Ureter (tissue), 1 donor: ENCODE data around the gene CHSY3. TPM values are rescaled to one million over a fixed set of nuclear protein-coding genes. Genes with fewer than 3 reads are reported as not detected.
"Not testable (repeated sequence)": the region's sequence is repeated elsewhere in the genome, so short reads cannot be mapped to it uniquely, and the experiment has no call there.

Source experiments
- DNase-seq: peaks from one replicate; pipeline ENCODE4 v3.0.0-alpha.2; 2020; ENCODE audit warnings: low spot score
- total RNA-seq: library from RNA; stranded (reverse); gene quantifications from one replicate; pipeline ENCODE4 v1.2.4, GENCODE V29; 2023
- donor health status: DM: yes; HTN: yes; CAD: no.

CHSY3 gene
- total RNA-seq, 1 donor from 2014 or later: 0.96 TPM

DNA sequence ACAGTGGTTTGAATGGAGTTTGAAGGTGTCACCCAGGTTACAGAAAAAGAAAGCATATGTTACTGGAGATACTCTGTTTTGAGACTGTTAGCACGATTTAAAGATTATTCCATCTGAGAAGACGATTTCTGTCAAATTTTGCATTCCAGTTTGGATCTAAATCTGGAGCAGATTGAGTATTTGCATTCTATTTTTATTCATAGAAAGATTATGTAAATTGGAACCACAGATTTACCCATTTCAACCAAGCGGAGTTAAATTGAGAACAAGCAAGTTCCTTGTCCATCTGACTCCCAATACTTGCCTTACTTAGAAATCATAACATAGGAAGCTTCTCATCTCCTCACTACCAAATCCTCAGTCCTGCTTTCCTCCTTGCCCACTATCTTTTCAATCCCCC is 255.7 kb downstream of the CHSY3 start:
- no peak for DNase-seq

DNA sequence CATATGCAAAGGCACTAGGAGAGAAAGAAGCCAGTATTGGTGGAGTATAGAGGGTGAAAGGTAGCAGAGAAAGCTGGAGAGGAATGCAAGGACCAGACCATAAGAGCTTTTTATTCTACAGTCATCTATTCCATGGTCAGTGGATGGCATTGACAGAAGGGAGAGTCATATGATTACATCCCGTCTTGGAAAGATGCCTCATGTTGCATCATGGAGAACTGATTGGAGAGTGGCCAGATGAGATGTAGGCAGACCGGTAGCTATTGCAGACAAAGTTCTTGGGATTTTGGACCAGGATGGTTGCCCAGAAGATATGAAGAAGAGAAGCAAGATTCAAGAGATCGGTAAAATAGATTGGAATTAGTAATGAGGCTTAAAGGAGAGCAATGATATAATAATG is 260.7 kb downstream of the CHSY3 start:
- DNase-seq: no peak

DNA sequence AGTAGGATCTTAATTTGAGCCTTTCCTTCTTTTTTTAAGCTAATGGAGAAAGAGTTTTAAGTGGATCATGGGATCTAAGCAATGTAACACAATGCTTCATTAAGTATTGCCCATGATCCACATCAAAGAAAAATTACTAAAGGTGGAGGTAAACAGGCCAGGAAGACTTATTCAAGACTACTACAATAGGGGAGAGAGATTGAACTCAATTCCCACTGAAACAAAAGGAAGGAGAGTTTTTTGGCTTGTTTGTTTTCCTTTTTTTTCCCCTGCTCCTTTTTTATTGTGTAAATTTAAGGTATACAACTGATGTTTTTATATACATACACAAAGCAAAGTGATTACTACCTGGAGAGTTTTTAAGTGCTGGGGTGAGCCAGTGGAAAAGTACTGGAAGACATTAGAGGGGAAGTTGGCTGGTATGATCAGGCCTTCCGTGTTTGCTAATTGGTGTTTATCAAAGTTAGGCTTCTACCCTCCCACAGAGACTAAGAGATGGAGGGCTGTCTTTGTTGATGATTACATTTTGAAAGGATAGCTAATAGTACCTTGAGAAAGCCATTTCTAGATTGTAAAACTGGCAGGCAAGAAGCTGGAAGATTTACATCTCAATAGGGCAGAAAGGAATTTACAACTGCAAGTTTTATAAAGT is 262.7 kb downstream of the CHSY3 start:
- DNase-seq: no peak

DNA sequence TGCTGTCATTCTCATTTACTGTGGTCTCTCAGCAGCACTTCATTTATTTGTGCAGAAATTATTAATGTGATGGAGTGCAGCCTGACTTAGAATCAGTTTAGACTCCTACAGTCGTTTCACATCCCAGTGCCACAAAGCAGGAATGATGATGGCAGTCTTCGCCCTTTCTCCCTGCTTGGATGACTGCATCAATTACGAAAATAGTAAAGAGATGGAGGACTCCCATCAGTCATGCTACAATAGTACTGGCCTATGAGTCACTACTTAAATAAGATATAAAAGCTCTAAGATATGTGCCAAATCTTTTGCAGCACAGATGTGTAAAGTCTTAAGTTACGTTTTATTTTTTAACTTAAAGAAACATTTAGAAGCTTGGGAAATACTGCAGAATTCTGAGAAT is 263.9 kb downstream of the CHSY3 start:
- DNase-seq: no peak

DNA sequence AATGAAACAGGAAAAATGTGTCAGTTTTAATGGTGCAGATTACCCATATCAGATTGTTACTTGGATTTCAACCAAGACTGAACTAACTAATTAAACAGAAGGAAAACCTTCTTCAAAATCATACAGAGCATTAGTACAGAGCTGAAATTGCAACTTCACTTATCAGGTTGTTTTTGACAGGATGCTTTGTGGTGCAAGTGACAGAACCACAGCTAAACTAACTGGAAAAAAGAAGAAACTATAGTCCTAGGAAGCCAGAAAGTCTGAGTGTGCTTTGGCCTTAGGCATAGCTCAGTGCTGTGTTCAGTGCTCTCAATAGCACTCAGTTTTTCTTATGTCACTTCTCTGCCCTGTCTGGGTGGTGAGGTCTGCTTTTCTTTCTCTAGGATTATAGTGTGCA is 267.4 kb downstream of the CHSY3 start:
- DNase-seq: no peak

DNA sequence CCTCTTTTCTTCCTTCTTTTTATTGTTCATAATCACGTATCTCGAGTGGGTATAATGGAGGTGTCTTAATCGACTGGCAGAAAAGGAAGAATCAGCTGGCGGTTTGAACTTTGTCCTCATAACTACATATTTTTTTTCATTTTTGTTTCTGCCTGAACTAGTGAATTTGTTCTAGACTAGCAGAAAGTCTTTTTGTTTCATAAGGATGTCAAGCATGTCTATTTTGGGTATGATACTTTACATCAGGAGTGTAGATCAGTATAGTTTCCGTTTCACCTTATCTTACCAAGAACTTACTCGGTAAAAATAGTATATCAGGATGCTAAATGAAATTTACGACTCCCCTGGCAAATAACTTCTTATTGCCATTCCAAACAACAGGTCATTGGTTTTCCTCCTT is 278.9 kb downstream of the CHSY3 start:
- DNase-seq: no peak

DNA sequence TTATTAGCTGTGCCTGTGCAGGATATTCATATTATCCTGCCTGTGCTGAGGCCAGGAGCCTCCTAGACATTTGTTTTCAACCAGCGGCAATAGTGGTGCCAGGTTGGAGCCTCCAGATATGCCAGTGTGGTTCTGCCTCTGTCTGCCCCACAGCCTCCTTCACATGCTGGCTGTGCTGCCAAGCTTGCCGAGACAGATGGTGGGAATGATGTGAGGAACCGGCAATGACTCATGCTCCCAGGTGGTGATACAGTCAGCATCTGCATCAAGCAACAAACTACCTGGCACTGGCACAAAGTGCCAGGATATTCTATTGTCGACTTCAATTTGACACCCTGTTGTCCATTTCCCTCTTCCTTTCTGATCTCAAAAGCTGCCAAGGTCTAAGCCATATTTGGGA is 285.7 kb downstream of the CHSY3 start:
- DNase-seq: no peak

DNA sequence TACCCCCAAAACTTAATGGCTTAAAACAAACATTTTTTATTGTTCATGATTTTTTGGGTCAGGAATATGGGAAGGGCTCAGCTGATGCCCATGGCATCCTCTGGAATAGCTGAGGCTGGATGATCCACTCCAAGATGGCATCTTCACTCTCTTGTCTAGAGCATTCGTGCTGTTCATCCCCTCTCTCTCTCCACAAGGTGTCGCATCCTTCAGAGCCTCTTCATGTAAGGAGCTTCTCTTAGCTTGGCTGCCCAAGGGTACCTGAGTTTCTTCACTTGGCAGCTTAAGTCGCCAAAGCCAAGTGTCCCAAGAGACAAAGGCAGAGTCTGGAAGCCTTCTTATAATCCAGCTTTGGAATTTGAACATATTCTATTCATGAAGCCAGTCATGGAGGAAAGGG is 294.7 kb downstream of the CHSY3 start:
- no peak for DNase-seq

DNA sequence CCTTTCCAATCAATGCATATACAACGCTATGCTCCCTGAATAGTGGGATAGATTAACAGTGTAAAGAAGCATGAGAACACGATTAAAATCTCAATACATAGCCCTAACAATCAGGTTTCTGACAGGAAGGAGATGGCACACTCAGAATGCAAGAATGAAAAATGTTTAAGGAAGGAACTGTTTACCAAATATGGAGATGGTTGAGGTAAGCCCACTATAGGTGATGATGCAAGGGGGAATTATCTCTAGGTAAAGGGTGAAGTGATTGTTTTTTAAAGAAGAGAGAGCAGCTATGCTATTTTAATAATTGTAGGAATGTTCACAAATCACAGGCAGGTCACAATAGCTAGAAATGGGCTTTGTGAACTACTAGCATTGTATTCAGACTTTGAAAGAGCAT is 302.4 kb downstream of the CHSY3 start:
- DNase-seq: no peak

DNA sequence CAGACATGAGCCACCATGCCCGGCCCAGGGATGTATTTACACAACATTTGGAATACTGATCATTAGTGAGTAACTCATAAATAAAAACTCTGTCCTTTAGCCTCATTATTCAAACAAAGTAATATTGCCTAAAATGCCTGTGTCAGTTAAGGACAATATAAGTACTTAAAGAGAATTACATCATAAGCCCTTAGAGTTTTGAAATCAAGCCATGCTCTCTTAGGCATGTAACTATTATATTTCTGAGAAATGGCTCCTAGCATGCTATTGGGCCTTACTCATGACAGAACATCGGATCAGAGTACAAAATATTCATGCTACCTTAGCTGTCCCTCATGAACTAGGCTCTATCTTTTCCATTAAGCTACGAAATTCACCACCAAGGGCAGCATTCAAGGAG is 309.3 kb downstream of the CHSY3 start:
- DNase-seq: no peak

DNA sequence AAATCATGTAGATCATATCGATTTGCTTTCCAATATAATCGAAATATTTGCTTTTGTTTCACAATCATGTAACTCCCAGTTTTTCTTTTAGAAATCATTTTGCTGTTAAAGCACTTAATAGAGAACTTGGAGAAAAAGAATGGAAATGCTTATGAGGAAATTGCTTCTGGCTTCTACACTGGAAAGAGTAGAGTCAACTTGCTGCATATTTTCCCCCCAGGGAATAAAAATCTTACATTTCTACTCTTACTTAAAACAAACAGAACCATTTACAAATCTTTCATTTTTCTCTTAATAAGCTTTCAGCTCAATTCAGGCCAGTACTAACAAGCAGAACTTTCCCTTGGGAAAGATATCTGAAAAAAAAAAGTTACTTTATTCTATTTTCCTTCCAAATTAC is 312.0 kb downstream of the CHSY3 start:
- DNase-seq: no peak

DNA sequence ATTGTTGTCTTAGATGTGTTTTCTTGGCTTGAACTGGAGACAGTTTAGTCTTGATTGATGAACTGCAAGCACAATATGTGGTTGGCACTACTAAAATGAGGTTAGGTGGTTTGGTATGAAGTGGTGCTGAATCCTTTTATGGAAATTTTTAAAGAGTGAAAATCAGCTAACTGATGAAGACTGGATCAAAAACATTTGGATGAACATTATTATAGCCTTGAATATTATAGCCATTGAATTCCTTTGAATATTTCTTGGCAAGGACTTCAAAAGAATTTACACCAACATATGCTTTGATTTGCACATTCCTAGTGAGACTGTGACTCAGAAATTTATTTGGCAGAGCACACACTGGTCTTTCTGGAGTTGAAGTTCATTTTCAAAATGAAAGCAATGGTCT is 318.3 kb downstream of the CHSY3 start:
- DNase-seq: no peak

DNA sequence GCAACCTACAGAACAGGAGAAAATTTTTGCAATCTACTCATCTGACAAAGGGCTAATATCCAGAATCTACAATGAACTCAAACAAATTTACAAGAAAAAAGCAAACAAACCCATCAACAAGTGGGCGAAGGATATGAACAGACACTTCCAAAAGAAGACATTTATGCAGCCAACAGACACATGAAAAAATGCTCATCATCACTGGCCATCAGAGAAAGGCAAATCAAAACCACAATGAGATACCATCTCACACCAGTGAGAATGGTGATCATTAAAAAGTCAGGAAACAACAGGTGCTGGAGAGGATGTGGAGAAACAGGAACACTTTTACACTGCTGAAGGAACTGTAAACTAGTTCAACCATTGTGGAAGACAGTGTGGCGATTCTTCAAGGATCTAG is 322.3 kb downstream of the CHSY3 start:
- DNase-seq: not testable (repeated sequence)

DNA sequence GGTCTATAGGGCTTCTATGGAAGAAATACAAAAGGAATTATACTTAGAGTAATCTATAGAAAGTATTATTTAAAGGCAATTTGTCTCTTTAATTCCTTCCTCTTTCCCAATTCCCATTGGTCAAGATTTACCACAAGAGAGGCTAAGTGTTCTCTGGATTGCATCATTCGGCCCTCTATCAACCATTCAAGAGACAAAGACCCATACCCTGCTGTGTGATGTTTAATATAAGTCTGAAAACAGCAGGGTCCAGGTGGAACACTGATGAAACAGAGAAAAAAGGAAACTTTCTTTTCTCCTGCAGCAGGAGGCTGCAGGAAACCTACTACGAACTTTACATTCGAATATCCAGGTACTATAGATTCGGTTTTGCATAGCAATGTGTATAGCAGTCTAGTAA is 323.4 kb downstream of the CHSY3 start:
- DNase-seq: no peak

DNA sequence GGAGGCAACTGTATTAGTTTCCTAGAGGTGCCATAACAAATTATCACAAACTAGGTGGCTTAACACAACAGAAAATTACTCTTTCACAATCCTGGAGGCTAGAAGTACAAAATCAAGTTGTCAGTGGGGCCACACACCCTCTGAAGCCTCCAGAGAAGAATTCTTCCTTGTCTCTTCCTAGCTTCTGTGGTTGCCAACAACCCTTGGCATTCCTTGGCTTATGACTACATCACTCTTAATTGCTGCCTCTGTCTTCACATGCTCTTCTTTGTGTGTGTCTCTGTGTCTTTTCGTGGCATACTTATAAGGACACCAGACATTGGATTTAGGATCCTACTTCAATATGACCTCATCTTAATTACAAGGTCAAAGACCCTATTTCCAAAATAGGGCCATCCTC is 327.5 kb downstream of the CHSY3 start:
- no peak for DNase-seq

DNA sequence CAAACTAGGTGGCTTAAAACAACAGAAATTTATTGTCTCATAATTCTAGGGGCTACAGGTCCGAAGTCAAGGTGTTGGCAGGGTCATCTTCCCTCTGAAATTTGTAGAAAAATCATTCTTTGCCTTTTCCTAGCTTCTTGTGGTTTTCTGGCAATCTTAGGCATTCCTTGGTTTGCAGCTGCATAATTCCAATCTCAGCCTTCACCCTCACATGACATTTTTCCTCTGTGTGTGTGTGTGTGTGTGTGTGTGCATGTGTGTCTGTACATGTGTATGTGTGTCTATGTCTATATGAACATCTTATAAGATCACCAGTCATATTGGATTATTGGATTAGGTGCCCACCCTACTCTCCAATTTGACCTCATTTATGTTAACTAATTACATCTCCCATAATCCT is 330.6 kb downstream of the CHSY3 start:
- DNase-seq: no peak

Other genes with a start within 250 kb of the CHSY3 start
- not detected for gene MINAR2, start 156.4 kb upstream of the CHSY3 start, total RNA-seq